HG02938 (cell line): ENCODE results near the gene MPHOSPH8.
A peak's percentile ranks its signal among the peaks of the same experiment; 100 is the strongest.
"Not testable (repeated sequence)": the region's sequence is repeated elsewhere in the genome, so short reads cannot be mapped to it uniquely, and the experiment has no call there.

Experiments used
- ATAC-seq: cut with Tn5 transposase; IDR thresholded peaks from one replicate; pipeline ENCODE4 v1.9.1; 2021; ENCODE audit warnings: mild to moderate bottlenecking, moderate library complexity; ENCODE audit not compliant: unreplicated experiment

MPHOSPH8 gene

GRCh38 chr13:19624265-19624664 lies 9.2 kb upstream of the MPHOSPH8 start:
- ATAC-seq = no peak

- no peak for ATAC-seq
These were observed 462 bp upstream of the MPHOSPH8 start for GRCh38 chr13:19632915-19633478.

DNA sequence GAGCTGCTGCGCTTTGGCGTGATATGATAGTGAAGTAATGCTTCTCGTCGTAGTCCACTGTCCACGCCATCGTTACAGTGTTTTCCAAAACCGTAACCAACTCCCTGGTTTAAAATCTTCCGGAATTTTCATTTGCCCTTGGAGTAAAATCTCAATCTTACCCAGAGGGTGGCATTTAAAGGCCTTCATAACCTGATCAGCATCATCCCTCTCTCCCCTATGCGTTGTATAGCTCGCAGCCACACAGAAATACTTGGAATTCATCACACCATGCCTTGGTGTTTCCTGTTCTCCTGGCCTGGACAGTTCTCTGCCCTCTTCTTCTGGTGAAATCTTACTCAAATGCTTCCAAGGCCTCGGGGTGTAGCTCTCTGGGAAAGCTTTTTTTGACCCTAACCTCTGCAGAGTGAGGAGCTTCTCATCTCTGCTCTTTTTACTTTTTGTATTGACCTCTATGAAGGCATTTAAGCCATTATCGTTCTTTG lies 839 bp downstream of the MPHOSPH8 start:
- peak; percentile 11 for ATAC-seq

DNA sequence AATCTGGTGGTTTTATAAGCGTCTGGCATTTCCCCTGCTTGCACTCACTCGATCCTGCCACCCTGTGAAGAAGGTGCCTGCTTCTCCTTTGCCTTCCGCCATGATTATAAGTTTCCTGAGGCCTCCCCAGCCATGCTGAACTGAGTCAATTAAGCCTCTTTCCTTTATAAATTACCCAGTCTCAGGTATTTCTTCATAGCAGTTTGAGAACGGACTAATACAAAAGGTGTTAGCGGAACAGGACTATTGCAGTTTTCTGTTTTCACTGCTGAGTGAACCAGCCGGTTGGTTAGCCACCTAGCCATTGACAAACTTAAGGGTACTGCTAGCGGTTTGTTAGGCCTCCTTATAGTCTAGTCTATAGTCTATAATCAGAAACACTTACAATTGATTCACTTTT lies 2.5 kb downstream of the MPHOSPH8 start:
- ATAC-seq = not testable (repeated sequence)

GRCh38 chr13:19643652-19644051 lies 10.2 kb downstream of the MPHOSPH8 start:
- ATAC-seq = no peak

- no peak for ATAC-seq
These were observed 11.5 kb downstream of the MPHOSPH8 start for GRCh38 chr13:19645000-19645399.

DNA sequence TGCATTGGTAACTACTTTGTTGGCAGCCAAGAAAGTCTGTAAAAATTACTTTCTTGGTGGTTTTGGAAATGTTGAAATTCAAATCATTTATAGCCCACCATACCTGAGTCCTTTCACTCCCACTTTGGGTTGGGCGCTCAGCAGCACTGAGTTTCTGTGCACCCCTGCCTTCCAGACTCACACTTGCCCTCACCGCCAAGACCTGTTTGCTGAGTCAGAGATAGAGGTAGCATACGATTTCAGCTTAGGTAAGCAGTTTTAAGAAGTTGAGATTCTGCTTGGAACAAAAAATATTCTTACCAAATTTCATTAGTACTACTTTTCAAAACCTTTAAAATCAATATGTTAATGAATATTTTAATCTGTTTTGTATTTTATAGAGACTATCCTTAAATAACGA lies 12.6 kb downstream of the MPHOSPH8 start:
- ATAC-seq = no peak

- no peak for ATAC-seq
These were observed 17.3 kb downstream of the MPHOSPH8 start for GRCh38 chr13:19650742-19651141.

DNA sequence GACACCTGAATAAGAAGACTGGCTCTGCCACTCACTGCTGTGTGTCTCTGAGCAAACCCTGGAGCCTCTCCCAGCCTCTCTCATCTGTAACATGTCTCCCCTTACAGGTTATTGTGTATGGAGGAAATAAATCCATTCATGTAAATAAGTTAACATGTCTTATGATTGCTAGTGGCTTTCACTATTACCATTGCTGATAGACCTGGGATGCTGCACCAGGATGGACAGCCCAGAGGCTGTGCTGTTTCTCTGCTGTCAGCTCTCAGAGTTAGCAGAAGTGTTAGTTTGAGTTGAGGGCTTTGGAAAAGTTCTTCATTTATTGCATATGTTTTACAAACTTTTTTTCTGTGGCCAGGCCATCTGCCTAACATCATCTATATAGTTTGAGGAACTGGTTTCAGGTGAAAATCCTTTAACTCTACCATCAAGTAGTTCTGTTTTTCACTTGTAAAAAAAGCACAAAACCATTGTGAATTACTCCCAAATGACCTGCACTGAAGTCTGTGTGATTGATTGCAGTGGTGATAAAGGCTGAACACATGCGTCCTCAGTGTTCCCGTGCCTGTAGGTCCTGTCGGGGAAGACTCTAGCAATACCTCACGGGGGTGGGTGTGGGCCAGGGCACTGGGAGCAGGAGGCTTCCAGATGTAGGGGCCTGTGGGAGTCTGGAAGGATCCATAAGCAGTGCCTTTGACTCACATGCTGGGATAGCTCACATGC lies 24.6 kb downstream of the MPHOSPH8 start:
- ATAC-seq = no peak

GRCh38 chr13:19658831-19659230 lies 25.4 kb downstream of the MPHOSPH8 start:
- ATAC-seq = no peak

GRCh38 chr13:19661126-19661525 lies 27.7 kb downstream of the MPHOSPH8 start:
- ATAC-seq = no peak

DNA sequence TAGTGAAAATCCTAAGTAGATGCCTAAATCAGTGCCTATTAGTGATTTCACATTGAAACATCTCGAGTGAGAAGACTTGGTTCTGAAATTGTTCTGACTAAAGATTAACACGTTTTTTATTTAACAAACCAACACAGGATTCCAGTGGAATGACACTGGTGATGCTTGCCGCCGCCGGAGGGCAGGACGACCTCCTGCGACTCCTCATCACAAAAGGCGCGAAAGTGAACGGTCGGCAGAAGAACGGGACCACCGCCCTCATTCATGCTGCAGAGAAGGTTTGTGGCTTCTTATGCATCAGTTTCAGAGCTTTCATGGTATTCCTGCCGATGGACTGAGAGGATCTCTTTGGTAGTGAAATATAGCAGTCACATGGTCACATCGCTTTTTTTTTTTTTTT lies 28.1 kb downstream of the MPHOSPH8 start:
- no peak for ATAC-seq

DNA sequence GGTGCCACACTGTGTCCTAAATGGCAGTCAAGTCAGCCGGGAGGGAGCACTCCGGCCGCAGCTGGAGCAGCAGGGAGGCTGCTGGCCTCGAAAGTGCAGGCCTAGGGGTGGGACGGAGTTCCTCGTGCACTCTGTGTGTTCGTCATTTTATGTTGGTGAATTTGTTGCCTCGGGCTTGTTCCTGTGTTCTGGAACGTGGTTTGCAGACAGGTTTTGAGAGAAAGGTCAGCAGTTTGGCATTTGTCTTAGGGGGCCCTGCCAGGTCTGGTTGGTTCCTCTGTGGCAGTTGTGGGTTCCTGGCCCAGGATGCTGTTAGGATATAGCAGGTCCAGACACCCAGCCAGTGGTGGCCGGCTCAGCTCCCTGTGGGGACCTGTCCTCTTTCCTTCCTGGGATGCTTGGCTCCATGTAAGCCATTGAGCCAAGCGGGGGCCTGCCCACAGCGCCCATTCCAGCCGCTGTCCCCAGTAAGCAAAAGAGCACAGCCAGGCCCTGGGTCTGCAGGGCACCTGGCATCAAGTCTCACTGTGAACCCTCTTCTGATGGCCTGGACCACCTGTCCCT lies 30.0 kb downstream of the MPHOSPH8 start:
- ATAC-seq = no peak

DNA sequence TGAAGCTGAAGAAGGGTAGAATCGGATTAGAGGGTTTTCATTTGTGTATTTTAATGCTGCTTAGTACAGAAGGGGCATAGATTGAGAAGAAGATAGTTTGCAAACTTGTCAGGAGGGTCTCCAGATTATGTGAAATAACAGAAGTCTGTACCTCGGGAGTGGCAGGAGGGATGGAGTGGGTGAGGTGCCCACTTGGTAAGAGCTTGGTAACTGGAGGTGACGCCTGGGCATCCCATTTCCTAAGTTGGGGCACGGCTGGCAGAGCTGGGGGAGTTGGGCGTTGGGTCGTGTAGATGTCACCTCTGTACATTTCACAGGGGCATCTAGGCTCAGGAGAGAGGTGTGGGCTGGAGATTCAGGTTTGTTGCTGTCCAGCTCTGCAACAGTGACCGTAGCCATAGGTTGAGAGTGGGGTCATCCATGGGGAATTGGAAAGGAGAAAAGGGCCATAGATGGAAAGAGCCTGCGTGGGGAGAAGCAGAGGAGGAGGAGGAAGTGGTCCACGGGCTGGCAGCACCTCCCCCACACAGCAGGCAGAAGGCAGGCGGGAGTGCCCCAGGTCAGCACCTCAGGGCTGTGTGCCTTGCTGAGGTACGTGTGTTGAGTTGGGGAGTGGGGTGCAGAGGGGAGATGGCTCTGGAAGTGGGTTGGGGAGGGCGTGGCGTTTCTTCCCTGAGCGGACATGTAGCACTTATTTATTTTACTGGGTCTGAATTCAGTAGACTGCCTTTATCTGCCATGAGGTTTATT lies 31.2 kb downstream of the MPHOSPH8 start:
- no peak for ATAC-seq

- no peak for ATAC-seq
These were observed 32.0 kb downstream of the MPHOSPH8 start for GRCh38 chr13:19665427-19665859.

- no peak for ATAC-seq
These were observed 35.3 kb downstream of the MPHOSPH8 start for GRCh38 chr13:19668778-19669177.

GRCh38 chr13:19670147-19670546 lies 36.7 kb downstream of the MPHOSPH8 start:
- no peak for ATAC-seq

- no peak for ATAC-seq
These were observed 39.5 kb downstream of the MPHOSPH8 start for GRCh38 chr13:19672990-19673389.

GRCh38 chr13:19673473-19674430 lies 40.3 kb downstream of the MPHOSPH8 start:
- ATAC-seq = no peak

DNA sequence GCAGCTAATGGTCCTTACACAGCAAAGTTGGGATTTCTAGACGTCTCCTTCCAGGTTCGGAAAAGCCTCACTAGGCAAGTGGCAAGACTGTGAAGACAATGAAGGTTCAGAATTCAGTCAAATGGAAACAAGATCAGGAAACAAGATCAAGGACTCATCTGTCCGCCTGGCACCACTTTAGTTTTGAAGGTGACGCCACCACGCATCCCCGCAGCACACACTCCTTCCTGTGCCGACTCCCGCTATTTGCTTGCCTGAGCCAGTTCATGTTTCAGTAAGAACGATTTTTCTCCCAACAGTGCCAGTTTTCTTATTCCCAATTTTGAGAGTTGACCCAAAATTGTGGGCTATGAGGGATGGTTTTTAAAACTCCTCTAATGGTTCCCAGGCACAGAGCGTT lies 41.4 kb downstream of the MPHOSPH8 start:
- ATAC-seq = no peak
